HAP-1 (cell line): ENCODE data around the gene TNFSF15.

Experiments
- DNase-seq, 2 experiments: peaks; one replicate each; pipeline ENCODE4 v3.0.0-alpha.2; 2016 to 2020; ENCODE audit warnings: low spot score in 2 of 2
- H3K27me3 ChIP-seq: fragments of 250-450 bp; sonication (Bioruptor Pico); 2 replicates; pipeline ENCODE4 v1.5.1; 2020; ENCODE audit warnings: low read depth, mild to moderate bottlenecking, moderate library complexity
- H3K36me3 ChIP-seq: fragments of 250-450 bp; sonication (Bioruptor Pico); replicated peaks from 2 replicates; pipeline ENCODE4 v1.5.1; 2020; ENCODE audit warnings: mild to moderate bottlenecking
- H3K4me1 ChIP-seq: fragments of 250-450 bp; sonication (Bioruptor Pico); 2 replicates; pipeline ENCODE4 v1.5.1; 2020; ENCODE audit warnings: mild to moderate bottlenecking
- H3K4me3 ChIP-seq: fragments of 250-450 bp; sonication (Bioruptor Pico); 2 replicates; pipeline ENCODE4 v1.5.1; 2020; ENCODE audit warnings: mild to moderate bottlenecking, moderate library complexity
- H3K9me3 ChIP-seq: fragments of 250-450 bp; sonication (Bioruptor Pico); 2 replicates; pipeline ENCODE4 v1.5.1; 2020; ENCODE audit warnings: mild to moderate bottlenecking, moderate library complexity
- in situ Hi-C: fragments of 300-500 bp; cut with MboI; formaldehyde crosslinking; loops from 3 replicates; pipeline ENCODE4 v1.14.3; 2020; ENCODE audit warnings: low sequenced_read_pairs, inconsistent platforms, mixed read lengths

The TNFSF15 gene

DNA sequence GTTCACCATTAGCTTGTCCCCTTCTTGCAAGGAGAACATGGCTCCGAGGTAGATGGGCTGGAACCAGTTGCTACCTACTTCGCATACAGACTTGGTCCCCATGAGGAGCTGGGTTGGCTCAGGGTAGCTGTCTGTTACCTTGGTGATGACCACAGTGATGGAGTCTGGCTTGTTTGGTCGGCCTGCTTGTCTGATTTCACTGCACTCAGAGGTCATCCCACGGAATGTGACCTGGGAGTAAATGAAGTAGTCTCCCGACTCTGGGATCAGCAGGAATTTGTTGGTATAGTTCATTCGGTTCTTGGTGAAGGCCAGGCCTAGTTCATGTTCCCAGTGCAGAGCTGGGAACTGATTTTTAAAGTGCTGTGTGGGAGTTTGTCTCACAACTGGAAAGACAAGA, 15.3 kb downstream of the TNFSF15 start:
- H3K4me3 ChIP-seq, result no peak overlapping the region
- DNase-seq, result no peak
- in situ Hi-C loops, result no loop called here
- no peaks in the 10 kb centered on the region for H3K9me3 ChIP-seq
- H3K27me3 ChIP-seq, result no peaks in the 10 kb centered on the region
- no peaks in the 10 kb centered on the region for H3K4me1 ChIP-seq
- no peaks in the 10 kb centered on the region for H3K36me3 ChIP-seq

DNA sequence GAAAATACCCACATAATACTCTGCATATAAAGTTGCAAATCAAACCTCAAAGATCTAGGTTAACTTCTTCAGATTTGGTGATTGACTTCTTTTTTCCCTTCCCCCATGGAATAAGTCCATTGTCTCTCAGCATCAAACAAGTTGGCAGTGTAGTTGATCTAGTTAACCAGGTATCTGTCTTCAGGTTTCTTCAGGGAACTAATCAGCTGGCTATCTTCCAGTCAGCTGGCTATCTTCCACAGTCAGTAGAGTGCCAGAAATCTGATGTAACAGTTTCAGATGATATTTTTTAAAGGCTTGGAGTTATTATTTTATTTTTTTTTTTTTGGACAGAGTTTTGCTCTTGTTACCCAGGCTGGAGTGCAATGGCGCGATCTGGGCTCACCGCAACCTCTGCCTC, 16.8 kb downstream of the TNFSF15 start:
- in situ Hi-C loops, result no loop called here

DNA sequence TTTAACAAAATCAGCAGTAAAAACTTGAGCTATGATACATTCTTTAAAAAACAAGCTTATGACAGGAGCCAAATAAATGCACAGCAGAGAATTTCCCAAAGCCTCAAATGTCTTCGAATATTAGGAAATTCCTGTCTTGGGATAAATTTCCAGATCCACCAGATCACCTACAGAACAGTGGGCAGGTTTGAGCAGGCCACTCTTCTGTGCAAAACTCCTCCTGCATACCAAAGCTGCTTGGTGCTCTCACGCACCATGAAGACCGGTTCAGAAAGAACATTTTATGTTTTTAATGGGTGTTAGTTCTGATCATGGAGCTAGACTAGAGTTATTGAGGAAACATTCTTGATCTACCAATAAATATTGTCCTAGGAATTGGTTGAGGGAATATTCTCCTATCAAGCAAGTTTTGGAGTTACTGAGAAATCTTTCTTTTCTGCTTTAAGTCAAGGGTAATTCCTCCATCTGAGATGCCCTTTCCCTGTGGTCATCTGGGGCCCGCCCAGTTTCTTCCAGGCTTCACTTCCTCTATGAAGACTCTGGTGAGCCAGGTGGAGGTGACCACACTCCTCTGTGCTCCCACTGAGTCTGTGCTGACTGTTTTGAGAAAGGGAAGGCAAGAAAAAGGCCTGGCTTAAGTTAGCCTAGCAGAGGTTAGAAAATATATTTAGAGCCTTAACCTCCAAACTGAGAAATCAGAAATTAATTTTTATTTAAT, 17.9 kb downstream of the TNFSF15 start:
- Histone ChIP-seq H3K4me1 (no peaks in the 10 kb centered on the region), H3K9me3 (no peaks in the 10 kb centered on the region), H3K36me3 (no peaks in the 10 kb centered on the region), H3K27me3 (no peaks in the 10 kb centered on the region), H3K4me3 (no peak overlapping the region)
- in situ Hi-C loops, result no loop called here
- DNase-seq, result no peak

More for the DNA sequence above, 16.8 kb downstream of the TNFSF15 start:
- no peaks in the 10 kb centered on the region for H3K4me1 ChIP-seq
- no peak for DNase-seq
- H3K4me3 ChIP-seq, result no peak overlapping the region
- no peaks in the 10 kb centered on the region for H3K36me3 ChIP-seq
- H3K27me3 ChIP-seq, result no peaks in the 10 kb centered on the region
- no peaks in the 10 kb centered on the region for H3K9me3 ChIP-seq

DNA sequence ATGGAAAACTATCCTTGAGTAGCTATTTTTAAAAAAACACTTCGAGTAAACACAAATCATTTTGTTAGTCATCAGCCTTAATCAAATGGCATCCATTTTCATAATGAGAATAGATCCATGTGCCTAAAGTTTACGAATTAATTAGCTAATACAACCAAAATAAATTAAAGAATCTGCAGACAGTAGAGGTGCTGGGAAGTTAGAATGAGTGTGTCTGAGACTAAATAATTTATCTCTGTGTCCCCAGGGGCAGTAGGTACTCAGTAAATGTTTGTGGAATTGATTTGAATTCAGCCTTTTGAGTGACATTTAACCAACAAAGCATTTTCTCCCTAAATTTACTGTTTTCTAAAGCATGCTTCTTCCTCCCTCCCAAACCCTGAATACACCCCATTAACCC, 18.6 kb downstream of the TNFSF15 start:
- H3K9me3 ChIP-seq, result no peaks in the 10 kb centered on the region
- no peaks in the 10 kb centered on the region for H3K4me1 ChIP-seq
- no peaks in the 10 kb centered on the region for H3K27me3 ChIP-seq
- H3K36me3 ChIP-seq, result no peaks in the 10 kb centered on the region
- no peak for DNase-seq
- in situ Hi-C loops, result no loop called here
- no peak overlapping the region for H3K4me3 ChIP-seq

DNA sequence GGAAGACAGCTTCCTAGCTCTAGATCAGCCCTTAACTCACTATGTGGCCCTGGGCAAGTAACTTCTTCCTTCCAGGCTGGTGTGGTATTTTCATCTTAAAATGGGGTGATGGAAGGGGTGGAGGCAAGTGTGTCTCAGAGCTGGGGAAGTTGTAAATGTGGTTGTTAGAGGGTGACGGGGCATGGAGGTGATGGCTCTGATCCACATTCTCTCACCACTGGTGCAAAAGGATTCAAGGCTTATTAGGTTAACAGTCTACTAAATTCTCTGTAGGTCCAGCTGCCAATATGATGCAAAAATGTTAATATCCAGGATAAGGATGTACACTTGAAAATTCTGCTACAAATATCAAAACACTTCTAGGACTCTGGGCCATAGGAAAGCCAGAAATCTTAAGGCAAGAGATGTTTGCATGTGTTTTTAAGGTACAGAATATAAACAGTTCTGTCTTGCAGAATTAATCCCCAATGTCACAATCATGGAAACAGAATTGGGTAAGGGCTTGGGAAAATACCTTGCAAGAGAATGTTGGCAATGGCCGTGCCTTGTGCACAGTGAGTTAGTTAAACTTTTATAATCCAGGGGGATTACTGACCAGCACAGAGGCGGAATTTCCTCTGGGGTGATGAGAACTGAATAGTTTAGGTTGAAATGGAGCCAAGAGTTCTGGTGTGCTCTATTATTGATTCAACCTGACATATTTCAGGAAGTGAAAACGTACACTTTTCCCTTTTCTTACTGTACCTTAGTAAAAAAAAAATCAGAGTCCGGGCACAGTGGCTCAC, 19.8 kb downstream of the TNFSF15 start:
- no peaks in the 10 kb centered on the region for H3K36me3 ChIP-seq
- no peaks in the 10 kb centered on the region for H3K4me1 ChIP-seq
- no peaks in the 10 kb centered on the region for H3K9me3 ChIP-seq
- DNase-seq, result no peak
- H3K27me3 ChIP-seq, result no peaks in the 10 kb centered on the region
- in situ Hi-C loops, result no loop called here
- no peak overlapping the region for H3K4me3 ChIP-seq

DNA sequence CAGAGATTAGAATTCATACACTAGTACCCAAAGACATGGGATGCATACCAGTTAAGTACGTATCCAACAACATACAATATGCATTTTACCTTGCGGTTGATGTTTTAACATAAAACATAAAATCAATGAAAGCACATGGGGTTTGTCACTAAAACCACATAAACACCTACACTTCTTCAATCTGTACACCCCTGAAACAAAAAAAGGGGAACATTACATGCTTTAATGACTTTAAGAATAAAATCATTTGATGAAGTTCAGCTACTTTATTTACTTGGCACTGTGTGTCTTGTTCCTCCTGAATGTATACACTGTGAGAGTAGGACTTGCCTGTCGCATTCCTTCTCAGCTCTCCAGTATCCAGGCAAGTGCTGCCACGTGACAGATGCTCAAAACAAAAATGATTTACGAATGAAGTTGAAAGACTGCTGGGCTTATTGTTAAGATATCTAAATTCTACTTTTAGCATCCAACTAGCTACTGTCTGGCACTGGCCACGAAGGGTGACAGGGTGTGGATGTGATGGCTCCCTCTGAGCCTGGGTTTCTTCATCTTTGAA, 21.0 kb downstream of the TNFSF15 start:
- Histone ChIP-seq H3K4me1 (no peaks in the 10 kb centered on the region), H3K9me3 (no peaks in the 10 kb centered on the region), H3K36me3 (no peaks in the 10 kb centered on the region), H3K27me3 (no peaks in the 10 kb centered on the region), H3K4me3 (no peak overlapping the region)
- DNase-seq, result no peak
- in situ Hi-C loops, result no loop called here

DNA sequence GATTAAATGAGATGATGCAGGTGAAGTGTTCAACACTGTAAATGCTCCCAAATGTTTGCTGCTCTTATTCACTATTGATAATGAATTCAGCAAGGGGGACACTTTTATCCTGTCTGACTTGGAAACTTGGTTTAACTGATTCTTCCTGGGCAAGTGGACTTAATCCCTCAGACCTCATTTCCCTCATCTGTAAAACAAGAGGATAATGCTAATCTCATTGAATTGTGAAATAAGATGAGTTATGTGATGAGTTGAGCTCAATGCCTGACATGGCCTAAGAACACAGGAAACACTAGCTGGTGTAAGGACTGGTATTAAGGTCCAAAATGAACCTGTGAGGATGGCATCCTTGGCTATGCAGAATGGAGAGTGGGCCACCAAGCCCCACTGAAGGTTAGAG, 23.3 kb downstream of the TNFSF15 start:
- in situ Hi-C loops, result no loop called here
- H3K27me3 ChIP-seq, result no peaks in the 10 kb centered on the region

DNA sequence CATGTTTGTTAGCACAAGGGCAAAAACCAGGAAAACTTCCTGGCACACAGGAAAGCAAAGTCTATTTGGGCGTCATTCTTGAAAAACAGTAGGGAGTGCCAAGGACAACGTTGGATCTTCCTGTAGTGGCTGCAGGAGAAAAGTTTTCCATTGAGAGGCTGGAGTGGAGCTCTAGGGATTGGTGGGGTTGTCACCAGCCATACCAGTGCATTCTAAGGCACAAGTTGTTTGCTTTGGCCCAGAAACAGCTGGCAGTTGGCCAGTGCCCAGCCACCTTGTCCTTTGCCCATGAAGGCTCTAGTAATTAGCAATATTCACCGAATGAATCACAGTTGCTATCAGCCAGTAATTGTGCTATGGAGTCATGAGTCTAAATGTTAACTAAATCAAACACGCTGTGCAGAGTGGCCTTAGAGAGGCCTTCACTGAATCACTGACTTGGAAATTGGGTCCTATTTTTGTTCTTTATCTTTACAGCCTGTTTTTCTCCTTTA, 26.4 kb downstream of the TNFSF15 start:
- DNase-seq, result no peak
- Histone ChIP-seq H3K36me3 (no peaks in the 10 kb centered on the region), H3K4me3 (no peak overlapping the region), H3K9me3 (no peaks in the 10 kb centered on the region), H3K27me3 (no peaks in the 10 kb centered on the region), H3K4me1 (no peaks in the 10 kb centered on the region)
- in situ Hi-C loops, result no loop called here

More for the DNA sequence above, 23.3 kb downstream of the TNFSF15 start:
- Histone ChIP-seq H3K36me3 (no peaks in the 10 kb centered on the region), H3K4me3 (no peak overlapping the region), H3K9me3 (no peaks in the 10 kb centered on the region), H3K4me1 (no peaks in the 10 kb centered on the region)
- no peak for DNase-seq

DNA sequence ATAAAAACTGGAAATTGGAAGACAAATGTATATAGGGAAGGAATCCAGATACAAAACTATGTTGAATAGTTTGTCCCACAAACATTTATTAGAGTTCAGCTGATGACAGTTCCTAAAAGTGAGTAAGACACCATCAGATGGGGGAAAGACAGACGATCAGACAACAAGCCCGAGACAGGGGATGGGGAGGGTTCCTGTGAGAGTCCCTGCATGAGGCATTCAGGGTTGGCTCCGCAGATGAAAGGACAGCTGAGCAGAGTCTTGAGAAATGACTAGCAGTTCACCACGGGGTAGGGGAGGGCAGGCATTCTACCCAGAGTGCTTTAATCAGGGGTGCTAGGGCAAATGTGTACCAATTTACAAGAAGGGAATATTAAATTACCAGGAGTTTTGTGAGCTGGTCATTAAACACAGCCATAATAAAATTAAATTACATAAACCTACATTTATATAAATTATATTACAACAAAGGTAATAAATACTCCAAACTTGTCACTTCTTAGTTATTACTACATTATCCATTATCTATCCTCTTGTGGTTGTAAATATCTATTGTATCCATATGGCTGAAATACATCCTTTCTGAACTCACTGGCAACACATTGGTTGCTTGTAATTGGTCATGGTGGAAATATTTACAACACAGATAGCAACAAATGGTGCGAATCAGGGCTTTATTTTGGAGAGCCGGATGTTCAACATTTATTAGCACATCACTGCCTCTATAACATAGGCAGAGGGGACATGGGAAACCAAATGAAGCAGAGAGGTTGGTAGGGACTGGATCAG, 27.8 kb downstream of the TNFSF15 start:
- Histone ChIP-seq H3K9me3 (no peaks in the 10 kb centered on the region), H3K36me3 (no peaks in the 10 kb centered on the region), H3K4me3 (no peak overlapping the region), H3K27me3 (no peaks in the 10 kb centered on the region), H3K4me1 (no peaks in the 10 kb centered on the region)
- in situ Hi-C loops, result no loop called here
- no peak for DNase-seq

DNA sequence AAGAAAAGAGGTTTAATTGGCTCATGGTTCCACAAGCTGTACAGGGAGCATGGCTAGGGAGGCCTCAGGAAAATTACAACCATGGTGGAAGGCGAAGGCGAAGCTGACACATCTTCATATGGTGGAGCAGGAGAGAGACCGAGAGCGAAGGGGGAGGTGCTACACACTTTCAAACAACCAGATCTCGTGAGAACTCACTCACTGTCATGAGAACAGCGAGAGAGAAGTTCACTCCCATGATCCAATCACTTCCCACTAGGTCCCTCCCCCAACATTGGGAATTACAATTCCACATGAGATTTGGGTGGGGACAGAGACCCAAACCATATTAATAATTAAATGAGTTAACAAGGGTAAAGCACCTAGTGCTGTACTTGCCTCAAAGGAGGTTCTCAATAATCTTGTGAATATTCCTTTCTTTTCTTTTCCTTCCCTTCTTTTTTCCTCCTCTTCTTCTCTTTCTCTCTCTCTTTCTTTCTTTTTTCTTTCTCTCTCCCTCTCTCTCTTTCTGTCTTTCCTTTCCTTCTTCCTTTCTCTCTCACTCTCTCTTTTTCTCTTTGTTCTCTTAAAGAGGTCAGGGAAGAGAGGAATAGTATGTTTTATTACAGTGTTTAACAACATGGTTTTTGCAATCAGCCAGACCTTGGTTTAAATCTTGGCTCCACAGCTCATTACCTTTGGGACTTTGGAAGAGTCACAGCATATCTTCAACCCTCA, 29.0 kb downstream of the TNFSF15 start:
- in situ Hi-C loops, result no loop called here
- H3K4me1 ChIP-seq, result no peaks in the 10 kb centered on the region

DNA sequence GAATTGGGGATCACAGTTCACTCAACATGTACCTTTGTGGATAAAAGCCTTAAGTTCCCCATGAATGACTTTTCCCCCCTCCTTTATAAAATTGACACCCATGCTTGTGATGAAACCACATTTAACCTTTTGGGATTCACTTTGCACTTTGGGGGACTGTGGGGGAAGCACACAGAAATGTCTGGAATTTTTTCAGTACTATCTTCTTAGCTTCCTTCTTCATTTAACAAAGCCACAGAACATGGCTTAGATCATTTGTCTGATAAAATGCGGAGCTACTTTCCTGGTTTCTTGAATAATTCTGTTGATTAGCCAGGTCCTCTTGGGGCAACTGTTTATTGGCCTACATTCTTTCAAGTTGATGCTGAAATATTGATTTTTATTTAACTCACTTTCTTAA, 29.9 kb downstream of the TNFSF15 start:
- no peaks in the 10 kb centered on the region for H3K9me3 ChIP-seq
- in situ Hi-C loops, result no loop called here

More for the DNA sequence above, 29.0 kb downstream of the TNFSF15 start:
- Histone ChIP-seq H3K9me3 (no peaks in the 10 kb centered on the region), H3K4me3 (no peak overlapping the region), H3K36me3 (no peaks in the 10 kb centered on the region), H3K27me3 (no peaks in the 10 kb centered on the region)
- no peak for DNase-seq

DNA sequence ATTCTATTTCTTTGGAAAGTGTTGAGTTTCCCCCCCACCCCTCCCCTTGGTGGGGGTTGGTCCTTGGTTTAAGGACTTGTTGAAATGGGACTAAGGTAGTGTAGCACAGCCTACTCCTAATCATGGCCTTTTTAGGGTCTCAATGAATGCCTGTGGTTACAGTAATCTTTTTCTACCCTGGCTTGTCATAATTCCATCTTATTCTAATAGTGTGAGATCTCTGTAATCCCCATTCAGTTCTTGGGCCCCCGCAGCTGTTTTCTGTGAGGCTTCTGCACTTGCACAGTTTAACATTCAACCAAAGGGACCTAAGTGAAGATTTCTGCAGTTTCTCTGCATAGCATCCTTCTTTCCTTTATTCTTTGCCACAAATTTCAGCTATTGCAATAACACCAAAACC, 30.7 kb downstream of the TNFSF15 start:
- in situ Hi-C loops, result no loop called here
- no peaks in the 10 kb centered on the region for H3K27me3 ChIP-seq
- no peak for DNase-seq
- no peaks in the 10 kb centered on the region for H3K4me1 ChIP-seq
- no peak overlapping the region for H3K4me3 ChIP-seq
- H3K36me3 ChIP-seq, result no peaks in the 10 kb centered on the region
- no peaks in the 10 kb centered on the region for H3K9me3 ChIP-seq

More for the DNA sequence above, 29.9 kb downstream of the TNFSF15 start:
- H3K27me3 ChIP-seq, result no peaks in the 10 kb centered on the region
- no peak for DNase-seq
- no peak overlapping the region for H3K4me3 ChIP-seq
- no peaks in the 10 kb centered on the region for H3K36me3 ChIP-seq
- no peaks in the 10 kb centered on the region for H3K4me1 ChIP-seq

DNA sequence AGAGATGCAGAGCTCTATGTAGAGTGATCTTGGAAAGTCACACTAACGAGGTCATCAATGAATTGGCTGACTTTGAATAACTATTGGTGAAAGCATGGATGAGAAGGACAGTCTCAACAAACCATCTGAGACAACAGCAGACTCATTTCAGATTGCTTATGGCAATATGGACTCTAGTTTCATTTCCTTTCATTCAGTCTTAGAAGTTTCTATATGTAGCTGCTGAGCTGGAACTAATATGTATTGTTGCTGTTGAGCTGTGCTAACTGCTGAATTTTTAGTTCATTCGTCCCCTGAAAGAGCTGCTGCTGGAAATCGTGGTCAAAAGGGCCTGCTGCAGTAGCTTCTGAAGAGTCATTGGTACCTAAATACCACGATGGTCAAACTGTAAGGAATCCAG, 31.3 kb downstream of the TNFSF15 start:
- H3K4me3 ChIP-seq, result no peak overlapping the region
- H3K9me3 ChIP-seq, result no peaks in the 10 kb centered on the region
- no peak for DNase-seq
- in situ Hi-C loops, result no loop called here
- H3K36me3 ChIP-seq, result no peaks in the 10 kb centered on the region
- no peaks in the 10 kb centered on the region for H3K27me3 ChIP-seq
- H3K4me1 ChIP-seq, result no peaks in the 10 kb centered on the region
